ELR (cell line): ENCODE data around the gene RBPJ.

ENCODE experiments used
- DNase-seq: peaks from one replicate; pipeline ENCODE4 v3.0.0-alpha.2; 2015; ENCODE audit warnings: low read depth

Gene RBPJ

GRCh38 chr4:26320538-26321372 is at the start of gene RBPJ:
RBPJ (plus strand) TSS chr4:26321014; CDS start chr4:26321029, 15 bp downstream.
- peak; percentile 96 for DNase-seq

- no peak for DNase-seq
Measured at GRCh38 chr4:26271703-26272102, 49.1 kb upstream of the RBPJ start.

- no peak for DNase-seq
Measured at GRCh38 chr4:26272654-26273615, 47.9 kb upstream of the RBPJ start.

- no peak for DNase-seq
Measured at GRCh38 chr4:26273616-26273980, 47.2 kb upstream of the RBPJ start.

- DNase-seq, result no peak
Measured at GRCh38 chr4:26275281-26275680, 45.5 kb upstream of the RBPJ start.

- no peak for DNase-seq
Measured at GRCh38 chr4:26279446-26279845, 41.4 kb upstream of the RBPJ start.

- peak; percentile 74 for DNase-seq
Measured at GRCh38 chr4:26281881-26282280, 38.9 kb upstream of the RBPJ start.

- DNase-seq, result peak; percentile 29
Measured at GRCh38 chr4:26284536-26284935, 36.3 kb upstream of the RBPJ start.

GRCh38 chr4:26285272-26285671 is 35.5 kb upstream of the RBPJ start:
- DNase-seq, result no peak

GRCh38 chr4:26287756-26288155 is 33.1 kb upstream of the RBPJ start:
- no peak for DNase-seq

GRCh38 chr4:26288355-26288909 is 32.4 kb upstream of the RBPJ start:
- peak; percentile 77 for DNase-seq

- DNase-seq, result no peak
Measured at GRCh38 chr4:26289401-26289800, 31.4 kb upstream of the RBPJ start.

GRCh38 chr4:26290321-26290720 is 30.5 kb upstream of the RBPJ start:
- no peak for DNase-seq

GRCh38 chr4:26294904-26295303 is 25.9 kb upstream of the RBPJ start:
- no peak for DNase-seq

- no peak for DNase-seq
Measured at GRCh38 chr4:26296021-26296420, 24.8 kb upstream of the RBPJ start.

- no peak for DNase-seq
Measured at GRCh38 chr4:26296514-26296913, 24.3 kb upstream of the RBPJ start.

- no peak for DNase-seq
Measured at GRCh38 chr4:26297219-26297618, 23.6 kb upstream of the RBPJ start.

GRCh38 chr4:26298198-26298947 is 22.4 kb upstream of the RBPJ start:
- peak; percentile 85 for DNase-seq

GRCh38 chr4:26299254-26299882 is 21.4 kb upstream of the RBPJ start:
- no peak for DNase-seq

GRCh38 chr4:26300314-26301307 is 20.2 kb upstream of the RBPJ start:
- DNase-seq, result peak; percentile 4
